ENCODE data around the gene KCTD19.

- TF ChIP-seq POLR2A (IDR thresholded peaks at IDR 0.05) = no peak
- no peak for TF ChIP-seq CTCF (IDR thresholded peaks at IDR 0.05)
- TF ChIP-seq POLR2AphosphoS5 (IDR thresholded peaks at IDR 0.05) = peak; percentile 60
These were observed 19.8 kb upstream of the KCTD19 start for GRCh38 chr16:67346341-67346740.

All from prostate gland (tissue), 2 donors.